ENCODE data around the gene GLIS1.
A peak's percentile ranks its signal among the peaks of the same experiment; 100 is the strongest.

GLIS1 gene

DNA sequence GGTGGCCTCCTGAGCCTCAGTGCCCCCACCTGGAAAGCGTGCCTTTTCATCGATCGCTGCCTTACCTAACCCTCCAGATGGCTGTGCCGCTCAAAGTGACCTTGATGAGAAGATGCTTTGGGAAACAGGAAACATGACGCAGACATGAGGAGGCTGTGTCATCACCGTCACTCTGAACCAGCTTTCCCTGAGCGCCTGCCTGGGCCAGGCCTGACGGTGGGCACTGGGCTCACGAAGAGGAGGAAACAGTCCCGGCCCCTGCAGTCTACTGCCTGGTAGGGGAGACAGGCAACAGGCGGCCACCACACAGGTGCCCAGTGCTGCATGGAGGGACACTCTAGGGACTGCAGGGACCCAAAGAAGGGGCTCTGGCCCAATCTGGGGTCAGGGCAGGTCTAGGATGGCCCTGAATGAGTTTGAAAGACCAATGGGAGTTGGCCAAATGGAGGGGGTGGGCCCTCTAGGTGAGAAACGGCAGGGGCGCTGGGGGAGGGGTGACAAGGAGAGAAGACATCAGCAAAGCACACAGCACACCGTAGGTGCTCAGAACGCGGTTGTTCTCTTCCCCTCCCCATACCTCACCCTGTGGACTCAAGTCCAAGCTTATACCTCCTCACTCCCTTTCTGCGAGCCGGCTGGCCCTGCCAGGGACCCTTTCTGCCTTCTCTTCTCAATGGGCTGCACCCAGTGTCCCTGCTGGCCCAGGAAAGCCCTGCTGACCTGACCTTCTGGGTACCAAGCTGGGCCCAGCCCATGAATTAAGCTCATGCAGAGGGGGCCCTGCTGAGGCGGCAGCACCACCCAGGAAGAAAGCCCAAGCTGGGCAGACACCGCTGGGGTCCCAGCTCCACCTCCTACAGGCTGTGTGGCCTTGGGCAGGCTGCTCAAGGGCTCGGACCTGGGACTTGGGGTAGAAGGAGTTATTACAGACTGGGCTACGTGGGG is 44.9 kb downstream of the GLIS1 start:
- DNase-seq (ENCODE audit: low read depth in 2 of 2) = no peak

DNA sequence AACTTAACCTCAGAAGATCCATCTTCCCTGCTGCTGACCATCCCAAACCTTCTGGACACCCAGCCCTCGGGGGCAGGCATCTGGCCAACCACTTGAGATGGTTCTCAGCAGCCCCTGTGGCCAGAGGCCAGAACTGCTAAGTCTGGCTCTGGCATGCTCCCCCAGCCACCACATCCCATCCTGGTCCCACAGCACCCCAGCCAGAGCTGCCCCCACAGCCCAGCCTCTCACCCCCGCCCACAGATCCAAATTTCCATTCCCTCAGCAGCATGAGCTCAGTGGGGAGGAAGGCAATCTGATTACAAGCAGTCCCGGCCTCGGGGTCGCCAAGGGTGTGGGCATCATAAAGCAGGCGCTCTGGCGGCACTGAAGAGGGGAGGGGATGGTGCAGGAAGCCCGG is 45.6 kb downstream of the GLIS1 start:
- no peak for DNase-seq (ENCODE audit: low read depth in 2 of 2)

DNA sequence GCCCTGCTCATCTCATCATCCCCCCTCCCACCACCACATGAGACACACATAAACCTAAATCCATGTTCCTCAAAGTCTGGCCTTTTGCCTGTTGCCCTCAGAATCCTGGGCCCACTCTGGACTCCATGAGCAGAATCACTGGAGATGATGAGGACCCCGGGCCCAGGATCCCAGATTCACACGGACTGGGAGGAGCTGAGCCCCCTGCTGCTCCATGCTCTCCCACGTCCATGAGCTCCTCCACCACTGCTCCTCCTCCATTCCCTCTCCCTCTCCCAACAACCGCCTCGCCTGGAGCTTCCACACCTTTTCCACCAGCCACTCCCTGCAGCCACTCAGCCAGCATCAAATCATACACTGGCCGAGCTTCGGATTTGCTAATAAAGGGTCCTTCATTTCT is 47.6 kb downstream of the GLIS1 start:
- no peak for DNase-seq (ENCODE audit: low read depth in 2 of 2)

DNA sequence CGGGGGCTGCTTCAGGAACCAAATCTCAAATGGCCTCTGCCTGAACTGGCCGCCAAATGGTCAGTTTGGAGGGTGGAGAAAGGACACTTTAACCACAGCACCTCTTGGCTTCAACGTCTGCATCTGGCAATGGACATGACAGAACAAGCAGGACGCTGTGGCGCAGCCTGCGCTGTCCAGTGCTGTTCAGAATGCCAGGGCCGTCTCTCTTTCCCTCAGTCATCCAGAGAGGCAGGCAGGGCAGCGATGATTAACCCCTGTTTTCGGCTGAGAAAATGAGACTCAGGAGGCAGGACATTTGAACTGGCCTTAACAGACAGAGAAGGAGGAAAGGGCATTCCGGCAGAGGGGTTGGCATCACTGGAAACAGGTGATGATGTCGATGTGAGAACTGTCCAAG is 48.6 kb downstream of the GLIS1 start:
- no peak for DNase-seq (ENCODE audit: low read depth in 2 of 2)

DNA sequence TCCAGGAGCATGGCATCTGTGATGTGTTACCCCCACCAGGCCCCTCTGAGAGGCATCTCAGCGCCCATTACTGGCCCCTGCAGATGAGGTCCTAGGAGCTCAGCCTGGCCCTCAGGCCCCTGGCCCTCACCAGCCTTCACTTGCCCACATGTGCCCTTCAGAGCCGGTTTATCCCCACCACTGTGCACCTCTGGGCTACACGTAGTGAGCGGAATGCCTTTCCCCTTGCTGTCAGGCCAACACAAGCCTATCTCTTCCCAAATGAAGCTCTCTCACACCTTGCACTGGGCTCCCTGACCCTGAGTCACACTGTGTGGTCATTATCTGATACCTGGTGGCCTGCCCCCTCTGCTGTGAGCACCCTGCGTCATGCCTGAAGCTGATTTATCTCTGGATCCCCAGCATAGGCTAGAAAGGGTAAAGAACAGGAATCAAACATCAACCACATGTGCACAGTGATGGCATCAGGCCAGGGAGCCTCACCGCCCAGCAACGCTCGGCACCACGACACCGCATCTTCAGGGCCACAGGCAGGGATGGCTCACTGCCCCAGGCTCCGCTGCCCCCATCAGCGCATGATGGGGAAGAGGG is 49.1 kb downstream of the GLIS1 start:
- no peak for DNase-seq (ENCODE audit: low read depth in 2 of 2)

DNA sequence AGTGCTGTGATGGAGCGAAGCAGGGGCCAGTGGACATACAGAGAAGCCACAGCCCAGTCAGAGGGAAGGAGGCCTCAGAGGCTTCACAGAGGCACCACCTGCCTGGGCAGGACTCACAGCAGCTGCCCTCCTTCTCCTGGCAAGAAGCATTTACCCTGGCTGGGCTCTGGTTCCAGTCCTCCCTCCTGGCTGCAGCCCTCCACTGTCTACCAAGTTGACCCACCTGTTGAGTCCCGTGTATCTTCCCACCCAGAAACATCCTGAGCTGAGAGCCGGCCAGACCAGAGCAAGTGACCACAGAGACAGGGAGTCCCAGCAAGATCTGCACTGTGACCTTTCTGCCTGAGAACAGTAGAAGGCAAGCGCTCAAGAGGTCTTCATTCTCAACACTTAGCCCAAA is 49.7 kb downstream of the GLIS1 start:
- DNase-seq (ENCODE audit: low read depth in 2 of 2) = no peak

DNA sequence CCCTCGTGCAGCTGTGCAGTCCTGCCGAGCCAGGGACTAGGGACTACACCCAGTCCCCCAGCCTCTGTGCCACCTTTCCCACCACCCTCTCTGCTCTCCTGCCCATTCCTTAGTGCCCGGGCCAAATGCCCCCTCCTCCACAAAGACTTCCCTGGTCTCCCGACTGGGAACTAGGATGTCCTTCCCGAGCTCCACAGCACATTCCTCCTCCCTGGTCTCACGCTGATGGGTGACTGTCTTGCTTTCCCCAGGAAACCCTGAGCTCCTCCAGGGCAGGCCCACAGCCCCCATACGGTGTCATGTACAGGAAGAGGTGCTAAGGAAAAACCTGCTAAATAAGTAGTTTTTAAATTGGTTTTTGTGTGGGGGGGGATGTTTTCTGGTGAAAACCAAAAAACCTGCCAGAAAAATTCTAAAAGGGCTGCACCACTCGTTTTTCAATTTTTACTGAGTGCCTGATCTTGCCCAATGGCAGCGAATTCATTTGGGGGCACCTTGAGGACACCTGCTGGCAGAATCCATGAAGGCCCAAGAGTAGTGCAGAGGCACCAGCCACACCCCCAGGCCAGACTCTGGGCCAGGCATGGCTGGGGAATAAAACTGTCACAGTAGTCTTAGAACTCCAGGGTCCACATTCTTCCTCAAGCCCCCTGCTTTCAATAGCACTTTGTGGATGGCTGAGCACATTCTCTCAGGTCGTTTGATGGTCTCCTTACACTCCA is 50.4 kb downstream of the GLIS1 start:
- DNase-seq (ENCODE audit: low read depth in 2 of 2) = no peak

DNA sequence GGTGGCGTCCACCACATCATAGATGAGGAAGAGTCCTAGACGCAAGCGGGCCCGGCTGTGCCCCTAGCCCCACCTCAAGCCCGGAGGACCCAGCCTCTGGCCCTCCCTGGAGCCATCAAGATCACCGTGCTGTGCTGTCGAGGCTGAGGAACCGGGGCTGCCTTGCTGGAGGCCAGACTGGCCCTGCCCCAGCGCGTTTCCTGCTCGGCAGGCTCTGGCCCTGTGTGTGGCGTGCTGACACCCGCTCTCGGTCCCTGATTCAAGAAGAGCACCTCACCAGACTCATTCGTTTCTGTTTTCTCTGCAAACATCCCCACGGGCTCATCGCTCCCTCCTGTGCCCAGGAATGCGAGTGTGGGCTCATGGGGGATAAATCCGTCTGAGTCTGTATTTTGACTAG is 51.1 kb downstream of the GLIS1 start:
- DNase-seq (ENCODE audit: low read depth in 2 of 2) = no peak

DNA sequence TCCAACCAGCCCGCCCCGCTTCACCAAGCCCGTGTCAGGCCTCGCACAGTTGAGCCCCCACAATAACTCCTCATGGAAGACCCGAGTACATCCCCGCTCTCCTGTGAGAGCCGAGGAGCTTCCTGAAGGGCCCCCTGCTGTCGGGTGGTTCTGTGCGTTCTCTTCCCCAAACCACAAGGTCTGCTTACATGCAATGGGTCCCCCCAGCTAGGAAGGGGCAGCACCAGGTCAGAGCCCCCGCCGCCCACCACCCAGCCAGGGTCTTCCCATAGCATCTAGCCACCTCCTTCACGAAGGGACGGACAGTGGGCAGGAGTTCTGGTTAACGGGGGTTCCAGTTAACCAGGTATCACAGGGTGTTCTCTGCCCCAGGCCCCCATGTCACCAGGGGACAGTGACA is 51.5 kb downstream of the GLIS1 start:
- DNase-seq (ENCODE audit: low read depth in 2 of 2) = no peak

DNA sequence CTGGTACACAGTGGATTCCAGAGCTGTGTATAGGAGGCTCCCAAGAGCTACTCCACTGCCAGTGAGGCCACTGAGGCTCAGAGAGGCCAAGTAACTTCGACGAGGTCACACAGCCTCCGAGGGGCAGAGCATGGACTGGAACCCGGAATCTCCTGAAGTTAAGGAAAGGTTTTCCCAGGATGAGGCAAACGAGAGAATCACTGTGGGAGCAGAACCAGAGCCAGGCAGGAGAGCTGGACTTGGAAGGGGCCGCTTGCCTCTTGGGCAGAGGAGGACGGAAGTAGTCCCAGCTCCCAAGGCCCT is 52.0 kb downstream of the GLIS1 start:
- DNase-seq (ENCODE audit: low read depth in 2 of 2) = no peak

DNA sequence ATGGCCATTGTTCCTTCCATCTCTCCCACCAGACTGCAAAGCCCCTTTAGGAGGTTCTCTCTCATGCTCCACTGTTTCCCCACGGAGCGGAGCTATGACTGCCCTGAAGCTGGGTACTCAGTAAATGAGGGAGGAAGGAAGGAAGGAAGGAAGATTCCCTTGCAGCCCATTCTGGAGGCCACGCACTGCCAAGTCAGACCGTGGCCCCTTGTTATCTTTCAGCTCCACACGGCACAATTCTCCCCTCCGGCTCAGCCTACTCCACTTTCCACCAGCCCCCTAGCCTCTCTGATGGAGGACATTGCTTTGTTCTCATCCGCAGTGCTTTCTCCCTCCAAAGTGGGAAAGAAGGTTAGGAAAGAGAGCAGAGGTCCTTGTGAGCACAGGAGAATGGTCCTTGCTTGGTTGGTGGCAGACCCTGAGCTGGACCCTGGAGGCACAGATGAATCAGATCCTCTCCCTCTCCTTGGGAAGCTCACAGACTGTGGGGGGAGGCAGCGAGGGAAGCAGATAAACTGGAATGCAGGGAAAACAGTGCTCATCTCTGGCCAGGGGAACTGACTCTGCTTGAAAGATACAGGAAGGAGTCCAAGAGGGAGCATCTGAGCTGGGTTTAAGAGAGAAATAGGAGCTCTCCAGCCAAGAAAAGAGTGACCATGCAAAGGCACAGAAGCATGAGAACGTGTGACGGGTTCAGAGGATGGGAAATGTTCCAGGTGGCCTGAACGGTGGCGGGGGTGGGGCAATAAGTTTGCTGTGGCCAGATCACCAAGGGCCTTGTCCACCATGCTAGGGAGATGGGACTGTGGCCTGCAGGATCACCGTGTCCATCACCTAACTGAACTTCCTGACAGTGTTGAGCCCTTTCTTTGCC is 52.6 kb downstream of the GLIS1 start:
- DNase-seq (ENCODE audit: low read depth in 2 of 2) = no peak

DNA sequence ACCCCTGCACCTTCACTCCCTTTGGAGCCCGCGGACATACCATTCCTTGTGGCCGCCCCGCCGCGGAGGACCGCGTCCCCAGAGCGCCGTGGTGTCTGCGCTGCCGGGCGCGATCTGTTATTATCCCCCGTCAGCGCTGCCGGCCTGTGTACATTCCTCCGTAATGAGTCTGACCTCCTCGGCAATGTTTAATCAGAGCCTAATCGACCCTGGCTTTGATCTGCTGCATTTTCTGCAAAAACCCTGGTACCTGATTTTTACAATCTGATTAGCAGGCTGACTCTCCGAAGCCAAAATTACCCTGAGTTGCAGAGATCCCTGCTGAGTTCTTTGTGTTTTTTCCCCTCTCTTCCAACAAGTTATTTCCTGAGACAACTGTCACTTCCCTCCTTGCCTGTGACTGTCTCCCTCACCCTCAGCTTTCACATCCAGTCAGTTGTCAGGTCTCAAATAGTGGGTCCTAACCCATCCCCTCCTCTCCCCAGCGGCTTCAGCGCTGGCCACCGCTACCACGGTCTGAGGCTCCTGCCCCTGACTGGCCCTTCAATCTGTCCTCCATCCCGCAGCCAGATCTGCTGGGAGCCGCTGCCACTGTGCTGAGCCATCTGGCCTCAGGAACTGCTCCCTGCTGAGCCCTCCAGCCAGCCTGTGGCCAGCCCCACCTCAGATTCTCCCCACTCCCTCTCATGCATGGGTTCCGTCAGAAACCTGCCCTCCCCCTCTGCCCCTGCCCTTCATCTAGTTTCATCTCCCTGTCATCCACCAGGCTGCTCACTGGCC is 53.5 kb downstream of the GLIS1 start:
- DNase-seq (ENCODE audit: low read depth in 2 of 2) = no peak

DNA sequence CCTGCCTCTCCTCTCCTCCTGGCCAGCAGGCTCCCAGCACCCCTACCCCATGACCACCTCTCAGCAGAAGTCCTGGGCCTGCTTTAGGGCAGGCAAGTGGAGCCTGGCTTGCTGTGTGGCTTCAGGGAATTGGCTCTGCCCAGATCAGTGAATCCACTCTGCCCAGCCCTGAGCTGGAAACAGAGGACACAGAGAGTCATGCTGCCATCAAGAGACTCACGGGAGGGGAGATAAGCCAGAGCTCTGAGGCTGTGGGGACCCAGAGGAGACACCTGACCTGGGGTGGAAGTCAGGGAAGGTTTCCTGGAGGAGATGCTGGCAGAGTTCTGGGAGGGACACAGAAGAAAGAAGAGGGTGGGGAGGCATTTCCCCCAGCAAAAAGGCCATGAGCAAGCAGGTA is 54.2 kb downstream of the GLIS1 start:
- no peak for DNase-seq (ENCODE audit: low read depth in 2 of 2)

DNA sequence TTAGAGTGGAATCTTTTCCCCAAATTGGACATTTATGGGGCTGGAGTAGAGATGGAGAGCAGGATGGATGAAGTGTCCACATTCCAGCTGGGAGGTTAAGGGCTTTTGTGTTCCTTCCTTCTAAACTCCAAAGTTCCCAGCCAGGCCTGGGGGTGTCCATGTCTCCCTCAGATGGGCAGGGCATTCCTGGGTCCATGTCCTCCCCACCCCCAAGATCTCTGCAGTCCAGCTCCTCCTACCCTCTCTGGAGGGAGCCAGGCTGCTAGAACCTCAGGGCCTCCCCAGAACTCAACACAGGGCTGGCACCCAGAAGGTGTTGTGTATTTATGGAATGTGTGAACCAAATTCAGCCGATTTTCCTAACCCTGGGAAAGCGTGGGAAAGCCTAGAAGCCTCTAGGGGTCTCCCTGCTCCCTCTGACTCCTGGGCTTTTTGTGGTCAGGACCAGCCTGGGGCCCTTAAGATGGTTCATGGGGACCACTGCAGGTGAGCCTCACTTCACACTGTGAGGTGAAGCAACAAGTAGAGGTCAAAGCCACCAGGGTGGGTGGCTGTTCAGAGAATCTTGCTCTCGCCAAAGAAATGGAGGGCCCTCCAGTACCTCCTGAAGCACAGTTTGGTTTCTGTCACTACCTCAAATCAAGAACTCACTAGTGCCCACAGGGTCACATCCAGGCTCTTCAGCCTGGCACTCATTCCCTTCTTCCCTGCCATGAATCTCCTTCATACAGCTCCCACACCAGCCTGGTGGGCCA is 54.8 kb downstream of the GLIS1 start:
- no peak for DNase-seq (ENCODE audit: low read depth in 2 of 2)

DNA sequence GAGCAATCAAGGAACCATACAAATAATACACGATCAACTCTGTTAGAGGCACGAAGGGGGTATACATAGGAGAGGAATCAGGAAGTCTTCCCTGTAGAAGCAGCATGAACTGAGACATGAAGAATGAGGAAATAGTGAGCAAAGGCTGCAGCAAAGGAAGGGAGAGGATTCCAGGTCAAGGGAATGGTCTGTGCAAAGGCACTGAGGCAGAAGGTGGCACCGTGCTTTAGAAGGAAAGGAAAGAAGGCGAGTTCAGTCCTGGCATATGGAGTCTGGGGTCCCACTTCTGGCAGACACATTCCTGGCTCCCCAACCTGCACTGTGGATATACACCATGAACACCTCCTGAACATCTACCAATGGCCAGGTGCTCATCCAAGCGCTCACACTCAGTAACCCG is 56.1 kb downstream of the GLIS1 start:
- DNase-seq (ENCODE audit: low read depth in 2 of 2) = no peak

DNA sequence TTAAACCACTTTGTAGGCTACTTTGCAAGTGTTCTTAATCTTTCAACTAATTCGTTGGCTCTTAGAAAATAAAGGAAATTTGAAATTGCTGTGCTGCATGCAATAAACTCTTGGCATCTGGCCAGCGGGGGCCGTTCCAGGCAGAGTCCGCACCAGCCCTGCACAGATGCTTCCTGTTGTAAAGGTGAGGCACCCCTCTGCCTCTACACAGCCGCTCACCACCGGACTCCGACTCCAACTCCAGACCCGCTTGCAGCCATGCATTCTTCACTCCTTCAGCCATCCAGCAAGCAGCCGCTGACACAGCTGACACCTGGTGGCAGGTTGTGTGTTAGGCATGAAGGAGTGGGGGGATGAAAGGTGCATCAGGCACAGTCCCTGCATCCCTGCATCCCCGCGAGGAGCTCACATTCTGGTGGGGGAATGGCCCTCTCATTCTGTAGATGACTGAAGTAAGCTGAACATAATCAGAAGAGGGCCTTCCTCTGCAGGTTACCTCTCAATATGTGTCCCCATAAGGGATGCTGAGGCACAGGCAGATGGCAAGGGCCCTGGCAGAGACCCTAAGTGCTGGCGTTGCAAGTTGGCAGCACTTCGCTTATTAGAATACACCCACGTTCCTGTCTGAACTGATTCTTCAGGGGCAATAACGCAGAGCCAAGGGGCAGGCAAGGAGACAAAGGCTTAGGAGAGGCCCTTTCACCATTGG is 56.8 kb downstream of the GLIS1 start:
- peak in 1 of 2 donors; percentile 1 for DNase-seq (ENCODE audit: low read depth in 2 of 2)

DNA sequence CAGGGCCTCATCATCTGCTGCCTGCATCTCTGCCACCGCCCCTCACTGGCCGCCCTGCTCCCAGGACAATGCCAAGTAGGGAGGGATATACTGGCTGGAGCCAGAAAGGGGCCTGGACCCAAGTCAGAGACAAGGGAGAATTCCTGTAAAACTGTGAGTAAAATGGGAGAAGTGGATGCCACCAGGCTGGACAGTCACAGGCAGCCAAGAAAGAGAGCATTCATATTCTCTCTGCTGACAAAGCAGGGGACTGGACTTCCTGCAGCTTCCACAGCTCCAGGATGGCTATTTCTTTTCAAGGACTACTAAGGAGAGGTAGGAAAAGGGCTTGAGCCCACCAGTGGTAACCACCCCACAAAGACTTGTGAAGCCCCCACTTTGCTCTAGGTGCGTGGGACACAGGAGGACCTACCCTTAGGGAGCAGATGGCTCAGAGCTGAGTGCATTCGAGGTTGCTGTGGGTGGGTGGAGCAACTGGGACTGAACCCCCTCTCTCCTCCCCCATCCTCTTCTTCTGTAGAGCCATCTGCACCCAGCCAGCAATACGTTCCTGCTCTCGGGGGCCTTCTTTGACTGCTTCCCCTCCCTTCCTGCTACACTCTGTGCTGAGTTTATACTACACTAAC is 57.5 kb downstream of the GLIS1 start:
- no peak for DNase-seq (ENCODE audit: low read depth in 2 of 2)

DNA sequence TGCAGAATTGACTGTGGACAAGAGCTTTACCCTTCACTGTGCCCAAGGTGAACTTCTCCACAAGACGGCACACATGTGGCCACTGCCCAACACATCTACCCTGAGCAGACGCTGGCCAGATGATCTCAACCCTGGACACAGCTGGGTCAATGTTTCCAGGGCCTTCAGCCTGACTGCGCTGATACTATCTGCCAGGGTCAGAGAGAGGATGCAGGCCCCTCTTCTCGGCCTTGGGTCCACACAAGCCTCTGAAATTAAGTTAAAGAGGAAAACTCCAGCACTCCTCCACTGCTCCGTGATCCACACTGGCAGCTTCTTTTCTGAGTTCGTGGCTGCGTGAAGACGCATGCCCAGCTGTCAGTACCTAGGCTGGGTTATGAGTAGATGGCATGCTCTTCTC is 58.1 kb downstream of the GLIS1 start:
- no peak for DNase-seq (ENCODE audit: low read depth in 2 of 2)

All from stimulated activated CD4-positive, alpha-beta T cell treated with anti-CD3 and anti-CD28 coated beads, Interleukin-1b, Interleukin-23, amount 100 ng/mL, for 1 hour (primary cell).